Suprapubic skin (tissue), 4 donors: ENCODE results near the gene FHOD3. TPM values are rescaled to one million over a fixed set of nuclear protein-coding genes. Genes with fewer than 3 reads are reported as not detected.

Source experiments
- DNase-seq, 2 donors: peaks; one replicate each; pipeline ENCODE4 v3.0.0-alpha.2; 2019; ENCODE audit warnings: low spot score in 2 of 2
- H3K27ac ChIP-seq: fragments of 200-600 bp; sonication (generic); one replicate; pipeline ENCODE4 v1.5.1; 2019
- H3K27me3 ChIP-seq: fragments of 200-600 bp; sonication (generic); one replicate; pipeline ENCODE4 v1.5.1; 2019
- H3K36me3 ChIP-seq: fragments of 200-600 bp; sonication (generic); one replicate; pipeline ENCODE4 v1.5.1; 2019
- H3K4me1 ChIP-seq: fragments of 200-600 bp; sonication (generic); one replicate; pipeline ENCODE4 v1.5.1; 2019
- H3K4me3 ChIP-seq: fragments of 200-600 bp; sonication (generic); one replicate; pipeline ENCODE4 v1.5.1; 2019; ENCODE audit warnings: mild to moderate bottlenecking
- H3K9me3 ChIP-seq: fragments of 200-600 bp; sonication (generic); one replicate; pipeline ENCODE4 v1.5.1; 2019
- CTCF ChIP-seq, 2 donors: fragments of 200-600 bp in 1 of 2; fragments of 450-650 bp in 1 of 2; sonication (generic) in 1 of 2; IDR thresholded peaks; one replicate each; pipeline ENCODE4 v1.5.1; 2016 to 2019; ENCODE audit warnings: antibody characterized with exemption in 2 of 2, mild to moderate bottlenecking in 1 of 2, moderate library complexity in 1 of 2
- EP300 ChIP-seq: sonication (generic); formaldehyde crosslinking; IDR thresholded peaks from one replicate; pipeline ENCODE4 v1.6.1; 2017; ENCODE audit warnings: antibody characterized with exemption
- POLR2A ChIP-seq, 2 donors: fragments of 450-650 bp; IDR thresholded peaks; one replicate each; pipeline ENCODE4 v1.6.1; 2017; ENCODE audit warnings: antibody characterized with exemption in 2 of 2, mild to moderate bottlenecking in 2 of 2, moderate library complexity in 2 of 2
- POLR2AphosphoS5 ChIP-seq, 3 donors: sonication (generic); formaldehyde crosslinking; IDR thresholded peaks; one replicate each; pipeline ENCODE4 v1.6.1; 2017; ENCODE audit warnings: antibody characterized with exemption in 3 of 3
- WGBS: methylation state at CpG from one replicate; pipeline ENCODE4 v1.1.5; 2018; 5-methylcytosine and 5-hydroxymethylcytosine counted together
- total RNA-seq, 4 donors: library from RNA; depleted of rRNA; stranded (reverse); fragments of >200 nt; gene quantifications; one replicate each; pipeline ENCODE4 v1.1.0, GENCODE V29; 2016

FHOD3 gene
- total RNA-seq, 4 donors from 2014 or later = 5.8 to 18.7 (median 15.5) TPM

GRCh38 chr18:36828157-36828629 is 530.7 kb downstream of the FHOD3 start:
- Histone ChIP-seq H3K36me3 (no peaks in the 10 kb centered on the region), H3K27me3 (no peaks in the 10 kb centered on the region), H3K9me3 (no peaks in the 10 kb centered on the region), H3K27ac (peak overlapping the region; percentile 89), H3K4me3 (peak overlapping the region; percentile 62), H3K4me1 (peaks cover 28% of the 10 kb centered on the region)
- TF ChIP-seq EP300 (no peak), POLR2AphosphoS5 (IDR thresholded peaks at IDR 0.05) (no peak), CTCF (IDR thresholded peaks at IDR 0.05) (no peak), POLR2A (IDR thresholded peaks at IDR 0.05) (no peak)
- peak in 1 of 2 donors; percentile 70 for DNase-seq
- WGBS = under 1% methylated on average over 18 of the region's 18 CpGs

- peak; percentile 88 to 90 for DNase-seq
- H3K9me3 ChIP-seq = no peaks in the 10 kb centered on the region
- H3K27ac ChIP-seq = peak within 1 kb of the TSS; percentile 89
- peak in 1 of 2 donors; percentile 18 for TF ChIP-seq POLR2A (IDR thresholded peaks at IDR 0.05)
- peak in 2 of 3 donors; percentile 7 to 13 for TF ChIP-seq POLR2AphosphoS5 (IDR thresholded peaks at IDR 0.05)
- TF ChIP-seq CTCF (IDR thresholded peaks at IDR 0.05) = peak in 1 of 2 donors; percentile 47
- TF ChIP-seq EP300 = no peak
- no peaks in the 10 kb centered on the region for H3K36me3 ChIP-seq
- H3K27me3 ChIP-seq = no peaks in the 10 kb centered on the region
- WGBS = under 1% methylated on average over 11 of the region's 83 CpGs
- peak within 1 kb of the TSS; percentile 62 for H3K4me3 ChIP-seq
- peaks cover 28% of the 10 kb centered on the region for H3K4me1 ChIP-seq
Observed at GRCh38 chr18:36828630-36829361, 531.3 kb downstream of the FHOD3 start, which contains the start of the genes KIAA1328 and TPGS2. TSS of gene KIAA1328 (plus strand) at chr18:36829127. CDS start at chr18:36829139, 12 bp downstream. TSS of gene TPGS2 (minus strand) at chr18:36829002. CDS start at chr18:36828767, 235 bp downstream.

Other genes with a start within 250 kb of the FHOD3 start
- gene RPRD1A, start 230.2 kb upstream of the FHOD3 start, total RNA-seq = 10 to 100 TPM; 34.9 to 74.5 (median 47.3) TPM
- gene SLC39A6, start 168.4 kb upstream of the FHOD3 start, total RNA-seq = 100 to 1,000 TPM in 2 of 4 donors, 10 to 100 TPM in 2; 44.3 to 107 (median 97.8) TPM
- gene ELP2, start 167.8 kb upstream of the FHOD3 start, total RNA-seq = 100 to 1,000 TPM in 1 of 4 donors, 10 to 100 TPM in 3; 58.6 to 197 (median 73.2) TPM
- gene MOCOS, start 110.2 kb upstream of the FHOD3 start, total RNA-seq = 1 to 10 TPM; 4.6 to 9.2 (median 6.4) TPM